ENCODE results near the gene KIRREL1. TPM values are rescaled to one million over a fixed set of nuclear protein-coding genes. Genes with fewer than 3 reads are reported as not detected.
A peak's percentile ranks its signal among the peaks of the same experiment; 100 is the strongest.

Gene KIRREL1
- total RNA-seq, 2 donors from 2014 or later: 22.8 to 26.5 TPM

- 60 to 79% methylated on average over 1 to 2 of the region's 2 CpGs for WGBS, 2 experiments (ENCODE audit: insufficient coverage in 1 of 2, insufficient read length in 1 of 2)
- Mint-ChIP-seq H3K27ac (no peak overlapping the region), H3K4me3 (no peak overlapping the region)
Measured at GRCh38 chr1:157975228-157975950, 18.1 kb upstream of the KIRREL1 start.

GRCh38 chr1:157976888-157977287, 16.6 kb upstream of the KIRREL1 start:
- H3K4me1 ChIP-seq (ENCODE audit: control insufficient read depth, insufficient read depth, low read length): no peaks in the 10 kb centered on the region
- peaks cover 5% of the 10 kb centered on the region for H3K27me3 Mint-ChIP-seq (ENCODE audit: insufficient read depth)
- no peaks in the 10 kb centered on the region for H3K36me3 Mint-ChIP-seq (ENCODE audit: low read depth)

More at GRCh38 chr1:157975228-157975950, 18.1 kb upstream of the KIRREL1 start:
- Mint-ChIP-seq H3K4me1 (no peaks in the 10 kb centered on the region), H3K9me3 (peaks cover 29% of the 10 kb centered on the region), H3K27me3 (ENCODE audit: insufficient read depth) (peaks cover 7% of the 10 kb centered on the region), H3K36me3 (ENCODE audit: low read depth) (no peaks in the 10 kb centered on the region)
- H3K27ac ChIP-seq (ENCODE audit: low read depth, low read length): peak overlapping the region; percentile 17
- no peak overlapping the region for H3K9ac ChIP-seq (ENCODE audit: extremely low read depth, low read length, poor library complexity, severe bottlenecking)
- H3K4me3 ChIP-seq (ENCODE audit: low read length): no peak overlapping the region
- TF ChIP-seq, protein P1, sequence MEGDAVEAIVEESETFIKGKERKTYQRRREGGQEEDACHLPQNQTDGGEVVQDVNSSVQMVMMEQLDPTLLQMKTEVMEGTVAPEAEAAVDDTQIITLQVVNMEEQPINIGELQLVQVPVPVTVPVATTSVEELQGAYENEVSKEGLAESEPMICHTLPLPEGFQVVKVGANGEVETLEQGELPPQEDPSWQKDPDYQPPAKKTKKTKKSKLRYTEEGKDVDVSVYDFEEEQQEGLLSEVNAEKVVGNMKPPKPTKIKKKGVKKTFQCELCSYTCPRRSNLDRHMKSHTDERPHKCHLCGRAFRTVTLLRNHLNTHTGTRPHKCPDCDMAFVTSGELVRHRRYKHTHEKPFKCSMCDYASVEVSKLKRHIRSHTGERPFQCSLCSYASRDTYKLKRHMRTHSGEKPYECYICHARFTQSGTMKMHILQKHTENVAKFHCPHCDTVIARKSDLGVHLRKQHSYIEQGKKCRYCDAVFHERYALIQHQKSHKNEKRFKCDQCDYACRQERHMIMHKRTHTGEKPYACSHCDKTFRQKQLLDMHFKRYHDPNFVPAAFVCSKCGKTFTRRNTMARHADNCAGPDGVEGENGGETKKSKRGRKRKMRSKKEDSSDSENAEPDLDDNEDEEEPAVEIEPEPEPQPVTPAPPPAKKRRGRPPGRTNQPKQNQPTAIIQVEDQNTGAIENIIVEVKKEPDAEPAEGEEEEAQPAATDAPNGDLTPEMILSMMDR (conservative IDR thresholded peaks at IDR 0.05): no peak
- no peak for DNase-seq
- no peaks in the 10 kb centered on the region for H3K4me1 ChIP-seq (ENCODE audit: control insufficient read depth, insufficient read depth, low read length)
- peaks cover 28% of the 10 kb centered on the region for H3K9me3 ChIP-seq (ENCODE audit: control insufficient read depth, low read length)
- H3K36me3 ChIP-seq (ENCODE audit: control insufficient read depth, insufficient read depth, low read length): no peaks in the 10 kb centered on the region
- no peaks in the 10 kb centered on the region for H3K27me3 ChIP-seq (ENCODE audit: control insufficient read depth, insufficient read depth, low read length, poor library complexity, severe bottlenecking)

DNA sequence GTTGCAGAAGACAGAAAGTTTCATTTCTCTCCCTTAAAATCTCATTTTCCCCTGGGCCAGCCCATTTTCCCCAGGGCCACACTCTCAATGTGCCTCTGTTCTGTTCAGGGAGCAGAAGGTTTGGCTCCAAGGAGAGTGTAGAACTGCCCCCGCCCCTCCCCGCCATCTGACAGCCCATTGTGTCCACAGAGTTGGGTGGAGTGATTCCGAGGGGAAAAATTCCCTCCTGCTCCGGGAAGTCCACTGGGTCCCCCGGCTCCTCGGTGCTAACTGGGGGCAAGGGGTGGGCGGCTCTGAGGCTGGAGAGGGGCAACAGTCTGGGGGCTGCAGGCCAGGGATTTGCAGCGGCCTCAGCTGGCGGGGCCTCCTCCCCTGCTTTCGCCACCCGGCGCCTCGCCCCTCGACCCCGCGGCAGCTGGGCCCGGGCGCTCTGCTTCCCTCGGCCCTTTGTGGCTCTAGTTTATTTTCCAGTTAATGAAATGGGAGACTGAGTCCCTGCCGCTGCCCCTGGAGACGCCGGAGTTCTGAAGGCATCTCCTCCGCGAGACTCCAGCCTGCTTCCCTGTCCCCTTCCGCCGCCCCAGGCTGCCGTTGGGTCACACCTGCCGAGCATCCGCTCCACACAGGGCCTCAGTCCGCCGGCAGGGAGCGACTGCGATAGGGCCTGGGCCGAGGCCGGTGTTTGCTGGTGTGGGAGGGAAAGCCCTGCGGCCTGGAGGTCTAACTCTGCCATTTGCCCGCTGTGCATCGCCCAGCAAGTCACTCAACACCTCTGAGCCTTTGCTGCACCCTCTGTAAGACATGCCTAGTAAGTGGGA, 14.7 kb upstream of the KIRREL1 start:
- TF ChIP-seq, protein P1 (conservative IDR thresholded peaks at IDR 0.05): peak; percentile 64
- no peaks in the 10 kb centered on the region for H3K9me3 Mint-ChIP-seq
- DNase-seq: peak; percentile 91
- no peak overlapping the region for H3K27ac Mint-ChIP-seq
- H3K27me3 Mint-ChIP-seq (ENCODE audit: insufficient read depth): peaks cover 5% of the 10 kb centered on the region
- Histone ChIP-seq H3K9ac (ENCODE audit: extremely low read depth, low read length, poor library complexity, severe bottlenecking) (no peak overlapping the region), H3K27ac (ENCODE audit: low read depth, low read length) (peak overlapping the region; percentile 44), H3K27me3 (ENCODE audit: control insufficient read depth, insufficient read depth, low read length, poor library complexity, severe bottlenecking) (no peaks in the 10 kb centered on the region), H3K4me1 (ENCODE audit: control insufficient read depth, insufficient read depth, low read length) (no peaks in the 10 kb centered on the region), H3K9me3 (ENCODE audit: control insufficient read depth, low read length) (peaks cover 6% of the 10 kb centered on the region), H3K36me3 (ENCODE audit: control insufficient read depth, insufficient read depth, low read length) (no peaks in the 10 kb centered on the region), H3K4me3 (ENCODE audit: low read length) (no peak overlapping the region)
- 89 to 91% methylated on average over 29 to 38 of the region's 38 CpGs for WGBS, 2 experiments (ENCODE audit: insufficient coverage in 1 of 2, insufficient read length in 1 of 2)
- H3K36me3 Mint-ChIP-seq (ENCODE audit: low read depth): no peaks in the 10 kb centered on the region
- peaks cover 8% of the 10 kb centered on the region for H3K4me1 Mint-ChIP-seq
- peak overlapping the region; percentile 53 for H3K4me3 Mint-ChIP-seq

More at GRCh38 chr1:157976888-157977287, 16.6 kb upstream of the KIRREL1 start:
- Mint-ChIP-seq H3K27ac (no peak overlapping the region), H3K9me3 (peaks cover 14% of the 10 kb centered on the region), H3K4me3 (no peak overlapping the region), H3K4me1 (no peaks in the 10 kb centered on the region)
- Histone ChIP-seq H3K4me3 (ENCODE audit: low read length) (no peak overlapping the region), H3K27me3 (ENCODE audit: control insufficient read depth, insufficient read depth, low read length, poor library complexity, severe bottlenecking) (no peaks in the 10 kb centered on the region), H3K9ac (ENCODE audit: extremely low read depth, low read length, poor library complexity, severe bottlenecking) (no peak overlapping the region), H3K36me3 (ENCODE audit: control insufficient read depth, insufficient read depth, low read length) (no peaks in the 10 kb centered on the region), H3K9me3 (ENCODE audit: control insufficient read depth, low read length) (peaks cover 13% of the 10 kb centered on the region), H3K27ac (ENCODE audit: low read depth, low read length) (no peak overlapping the region)
- WGBS, 2 experiments (ENCODE audit: insufficient coverage in 1 of 2, insufficient read length in 1 of 2): 91% methylated on average over 1 of the region's 2 CpGs; no CpG with 5 or more reads in 1 of the 2 experiments
- TF ChIP-seq, protein P1 (conservative IDR thresholded peaks at IDR 0.05): no peak
- no peak for DNase-seq

Measured in endodermal cell (in vitro differentiated cells).